T-helper 1 cell treated with Interleukin-12 subunit alpha and Interleukin-12 subunit beta and Interleukin-4 antibody, amounts not matched to agents 30 μg/mL and 1 μg/mL, for 36 hours (primary cell): Measurements from ENCODE around the gene CATSPERZ.

Experiments used
- H3K27ac Mint-ChIP-seq: one replicate; pipeline ENCODE4 v1.8.0; 2021; ENCODE audit warnings: mild to moderate bottlenecking, mixed read lengths
- H3K27me3 Mint-ChIP-seq: one replicate; pipeline ENCODE4 v1.8.0; 2021; ENCODE audit warnings: low read depth, mixed read lengths
- H3K36me3 Mint-ChIP-seq: one replicate; pipeline ENCODE4 v1.8.0; 2021; ENCODE audit warnings: low read depth, mixed read lengths
- H3K4me1 Mint-ChIP-seq: one replicate; pipeline ENCODE4 v1.8.0; 2021; ENCODE audit warnings: low read depth, mixed read lengths
- H3K4me3 Mint-ChIP-seq: one replicate; pipeline ENCODE4 v1.8.0; 2021; ENCODE audit warnings: mild to moderate bottlenecking, moderate library complexity, mixed read lengths
- H3K9me3 Mint-ChIP-seq: one replicate; pipeline ENCODE4 v1.8.0; 2021; ENCODE audit warnings: mixed read lengths

CATSPERZ gene

DNA sequence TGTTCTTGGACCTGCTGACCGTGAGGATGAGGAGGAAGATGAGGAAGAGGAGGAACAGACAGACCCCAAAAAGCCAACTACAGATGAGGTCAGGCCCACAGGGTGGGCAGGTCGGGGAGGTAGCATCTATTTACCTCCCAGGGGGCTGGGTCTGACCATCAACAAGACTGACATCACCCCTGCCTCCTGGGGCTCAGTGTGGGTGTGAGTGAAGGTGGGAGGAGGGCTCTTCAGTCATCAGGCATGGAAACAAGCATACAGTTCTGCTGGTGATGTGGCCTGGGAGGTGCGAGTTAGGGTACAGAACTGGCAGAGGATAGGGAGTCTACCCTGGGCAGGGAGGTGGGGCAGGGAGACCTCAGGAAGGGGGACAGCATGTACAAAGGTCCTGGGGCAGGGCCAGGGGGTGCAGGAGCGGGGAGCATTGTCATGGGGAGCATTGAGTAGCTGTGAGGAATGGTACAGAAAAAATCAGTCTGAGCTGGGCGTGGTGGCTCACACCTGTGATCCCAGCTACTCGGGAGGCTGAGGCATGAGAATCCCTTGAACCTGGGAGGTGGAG is 39.9 kb upstream of the CATSPERZ start:
- no peak overlapping the region for H3K4me3 Mint-ChIP-seq
- H3K27ac Mint-ChIP-seq, result peak overlapping the region; percentile 28
- H3K36me3 Mint-ChIP-seq, result peaks cover 20% of the 10 kb centered on the region
- H3K9me3 Mint-ChIP-seq, result no peaks in the 10 kb centered on the region
- H3K4me1 Mint-ChIP-seq, result peaks cover 6% of the 10 kb centered on the region
- no peaks in the 10 kb centered on the region for H3K27me3 Mint-ChIP-seq

DNA sequence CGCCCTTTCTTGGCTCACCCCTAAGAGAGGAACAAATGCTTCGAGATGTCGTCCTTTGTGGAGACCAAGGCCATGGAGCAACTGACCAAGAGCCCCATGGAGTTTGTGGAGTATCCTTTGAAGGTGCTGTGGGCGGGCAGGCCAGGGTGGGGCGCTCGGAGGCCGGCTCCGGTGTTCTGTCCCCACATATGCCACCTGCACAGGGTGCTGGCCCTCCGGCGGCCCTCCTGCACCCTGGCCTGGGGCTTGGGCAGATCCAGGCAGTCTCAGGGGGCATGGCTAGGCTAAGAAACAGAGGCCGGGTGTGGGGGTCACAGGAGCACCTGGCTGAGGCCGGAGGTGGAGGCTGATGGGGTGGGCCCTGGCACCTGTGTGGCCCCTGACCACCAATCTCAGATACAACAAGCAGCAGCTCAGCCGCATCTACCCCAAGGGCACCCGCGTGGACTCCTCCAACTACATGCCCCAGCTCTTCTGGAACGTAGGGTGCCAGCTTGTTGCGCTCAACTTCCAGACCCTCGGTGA is 38.5 kb upstream of the CATSPERZ start:
- Mint-ChIP-seq H3K4me3 (no peak overlapping the region), H3K27me3 (no peaks in the 10 kb centered on the region), H3K27ac (no peak overlapping the region), H3K9me3 (no peaks in the 10 kb centered on the region), H3K4me1 (peaks cover 6% of the 10 kb centered on the region), H3K36me3 (peaks cover 21% of the 10 kb centered on the region)

DNA sequence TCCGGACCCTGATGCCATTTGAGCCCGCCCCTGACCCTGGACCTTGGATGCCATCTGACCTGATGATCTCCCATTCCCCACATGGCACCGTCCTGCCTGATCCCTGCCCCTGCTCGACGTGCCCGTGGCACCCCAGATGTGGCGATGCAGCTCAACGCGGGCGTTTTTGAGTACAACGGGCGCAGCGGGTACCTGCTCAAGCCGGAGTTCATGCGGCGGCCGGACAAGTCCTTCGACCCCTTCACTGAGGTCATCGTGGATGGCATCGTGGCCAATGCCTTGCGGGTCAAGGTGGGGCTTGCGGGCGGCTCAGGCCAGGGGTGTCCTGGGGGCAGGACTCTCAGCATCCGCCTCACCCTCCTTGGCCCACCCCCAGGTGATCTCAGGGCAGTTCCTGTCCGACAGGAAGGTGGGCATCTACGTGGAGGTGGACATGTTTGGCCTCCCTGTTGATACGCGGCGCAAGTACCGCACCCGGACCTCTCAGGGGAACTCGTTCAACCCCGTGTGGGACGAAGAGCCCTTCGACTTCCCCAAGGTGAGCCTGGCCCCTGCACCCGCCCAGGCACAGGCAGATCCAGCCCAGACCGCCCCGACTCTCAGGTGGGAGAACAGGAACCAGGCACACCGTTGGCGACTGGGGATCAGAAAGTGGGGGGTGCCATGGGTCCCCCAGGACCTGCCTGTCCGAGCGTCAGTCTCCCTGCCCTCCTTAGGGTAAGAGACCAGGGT is 37.7 kb upstream of the CATSPERZ start:
- Mint-ChIP-seq H3K9me3 (no peaks in the 10 kb centered on the region), H3K4me1 (peaks cover 6% of the 10 kb centered on the region), H3K36me3 (peaks cover 21% of the 10 kb centered on the region), H3K27me3 (no peaks in the 10 kb centered on the region), H3K4me3 (no peak overlapping the region), H3K27ac (no peak overlapping the region)

DNA sequence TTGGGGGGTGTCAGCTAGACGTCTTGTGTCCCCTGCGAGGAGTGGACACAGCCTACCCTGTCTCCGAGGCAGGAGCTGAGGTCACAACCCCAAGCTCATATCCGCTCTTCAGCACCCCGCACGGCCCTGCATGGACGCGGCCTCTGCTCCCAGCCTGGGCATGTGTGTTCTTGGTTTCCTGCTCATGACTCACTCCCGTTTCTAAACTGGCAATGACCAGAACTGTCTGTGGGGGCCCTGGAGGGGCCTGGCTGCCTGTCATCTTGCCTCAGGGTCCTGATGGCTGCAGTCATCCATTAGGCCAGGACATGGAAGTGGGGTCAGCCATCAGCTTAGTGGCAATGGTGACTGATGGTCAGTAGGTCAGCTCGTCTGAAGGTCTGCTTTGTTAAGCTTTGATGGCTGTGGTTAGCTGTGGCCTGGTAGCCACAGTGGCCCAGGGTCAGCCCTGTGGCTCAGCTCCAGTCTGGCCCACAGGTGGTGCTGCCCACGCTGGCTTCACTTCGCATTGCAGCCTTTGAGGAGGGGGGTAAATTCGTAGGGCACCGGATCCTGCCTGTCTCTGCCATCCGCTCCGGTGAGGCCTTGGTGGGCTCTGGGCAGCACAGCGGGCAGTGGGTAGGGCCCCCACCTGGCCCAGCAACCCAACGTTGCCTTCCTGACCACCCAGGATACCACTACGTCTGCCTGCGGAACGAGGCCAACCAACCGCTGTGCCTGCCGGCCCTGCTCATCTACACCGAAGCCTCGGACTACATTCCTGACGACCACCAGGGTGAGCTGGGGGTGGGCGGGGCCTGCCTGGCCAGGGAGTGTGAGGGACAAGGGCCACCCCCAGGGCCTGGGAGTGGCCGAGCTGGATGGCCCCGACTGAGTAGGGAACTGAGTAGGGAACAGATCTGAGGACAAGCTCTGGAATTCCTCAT is 36.9 kb upstream of the CATSPERZ start:
- no peak overlapping the region for H3K27ac Mint-ChIP-seq
- no peak overlapping the region for H3K4me3 Mint-ChIP-seq
- H3K36me3 Mint-ChIP-seq, result peaks cover 18% of the 10 kb centered on the region

DNA sequence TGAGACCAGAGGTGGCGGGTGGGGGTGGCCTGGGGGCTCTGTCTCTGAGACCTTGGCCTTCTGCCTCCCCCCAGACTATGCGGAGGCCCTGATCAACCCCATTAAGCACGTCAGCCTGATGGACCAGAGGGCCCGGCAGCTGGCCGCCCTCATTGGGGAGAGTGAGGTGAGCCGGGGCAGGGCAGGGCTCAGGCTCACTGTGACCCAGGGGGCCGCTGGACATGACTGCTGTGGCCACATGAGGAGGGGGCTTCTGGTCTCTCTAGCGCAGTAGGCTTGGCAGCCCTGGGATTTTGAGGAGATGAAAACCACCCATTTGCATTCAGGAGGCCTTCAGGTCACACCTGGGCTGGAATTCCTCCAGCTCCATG is 36.2 kb upstream of the CATSPERZ start:
- Mint-ChIP-seq H3K4me1 (peaks cover 14% of the 10 kb centered on the region), H3K27me3 (no peaks in the 10 kb centered on the region), H3K9me3 (no peaks in the 10 kb centered on the region), H3K27ac (no peak overlapping the region), H3K36me3 (peaks cover 21% of the 10 kb centered on the region), H3K4me3 (no peak overlapping the region)

More for the DNA sequence above, 36.9 kb upstream of the CATSPERZ start:
- Mint-ChIP-seq H3K4me1 (peaks cover 9% of the 10 kb centered on the region), H3K9me3 (no peaks in the 10 kb centered on the region), H3K27me3 (no peaks in the 10 kb centered on the region)

DNA sequence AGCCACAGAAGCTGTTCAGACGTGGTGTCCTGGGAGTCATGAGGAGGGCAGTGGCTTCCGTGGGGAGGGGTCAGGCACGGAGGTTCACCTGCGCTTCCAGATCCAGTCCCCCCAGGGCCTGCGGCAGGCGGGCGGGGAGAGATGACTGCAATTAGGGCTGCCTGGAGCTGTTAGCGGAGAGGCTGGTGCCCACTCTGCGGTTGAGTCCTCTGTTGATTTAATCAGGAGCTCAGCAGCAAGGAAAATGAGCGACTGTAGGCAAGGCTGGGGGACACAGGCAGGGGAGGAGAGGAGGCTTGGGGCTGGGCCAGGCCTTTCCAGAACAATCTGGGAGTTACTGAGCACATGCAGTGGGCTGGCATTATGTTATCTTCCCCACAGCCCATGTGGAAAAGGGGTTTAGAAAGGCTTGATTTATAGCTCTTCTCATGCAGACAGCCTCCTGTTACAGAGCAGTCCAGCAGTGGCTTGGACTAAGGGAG is 35.7 kb upstream of the CATSPERZ start:
- Mint-ChIP-seq H3K36me3 (peaks cover 21% of the 10 kb centered on the region), H3K9me3 (no peaks in the 10 kb centered on the region), H3K27me3 (no peaks in the 10 kb centered on the region), H3K4me1 (peaks cover 14% of the 10 kb centered on the region), H3K27ac (no peak overlapping the region), H3K4me3 (no peak overlapping the region)

DNA sequence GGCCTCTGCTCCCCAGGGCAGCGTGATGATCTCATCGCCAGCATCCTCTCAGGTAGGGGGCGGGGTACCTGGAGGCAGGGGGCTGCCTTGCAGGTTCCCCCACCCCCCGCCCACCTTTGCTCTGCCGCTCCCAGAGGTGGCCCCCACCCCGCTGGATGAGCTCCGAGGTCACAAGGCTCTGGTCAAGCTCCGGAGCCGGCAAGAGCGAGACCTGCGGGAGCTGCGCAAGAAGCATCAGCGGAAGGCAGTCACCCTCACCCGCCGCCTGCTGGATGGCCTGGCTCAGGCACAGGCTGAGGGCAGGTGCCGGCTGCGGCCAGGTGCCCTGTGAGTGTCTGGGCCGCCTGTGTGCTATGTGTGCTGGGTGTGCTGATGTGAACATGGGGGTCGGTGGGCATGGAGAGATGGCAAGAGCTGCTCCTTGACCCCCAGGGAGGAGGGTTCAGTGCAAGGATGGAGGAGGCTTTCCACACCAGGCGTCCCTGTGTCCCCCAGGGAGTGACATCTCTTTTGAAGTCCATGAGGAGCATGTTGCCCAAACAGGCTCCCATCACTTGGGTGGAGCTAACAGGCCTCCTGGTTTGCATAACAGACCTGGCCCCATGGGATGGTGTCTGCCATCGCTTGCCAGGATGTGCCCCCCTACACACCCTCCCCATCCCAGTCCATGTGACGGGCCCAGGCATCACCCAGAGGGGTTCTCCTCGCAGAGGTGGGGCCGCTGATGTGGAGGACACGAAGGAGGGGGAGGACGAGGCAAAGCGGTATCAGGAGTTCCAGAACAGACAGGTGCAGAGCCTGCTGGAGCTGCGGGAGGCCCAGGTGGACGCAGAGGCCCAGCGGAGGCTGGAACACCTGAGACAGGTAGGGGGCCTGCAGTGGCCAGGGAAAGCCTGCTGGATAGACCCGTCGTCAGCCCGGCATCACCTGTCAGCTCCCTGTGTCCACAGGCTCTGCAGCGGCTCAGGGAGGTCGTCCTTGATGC is 34.7 kb upstream of the CATSPERZ start:
- H3K27ac Mint-ChIP-seq, result no peak overlapping the region
- H3K4me3 Mint-ChIP-seq, result no peak overlapping the region
- H3K36me3 Mint-ChIP-seq, result peaks cover 14% of the 10 kb centered on the region
- H3K27me3 Mint-ChIP-seq, result no peaks in the 10 kb centered on the region
- peaks cover 14% of the 10 kb centered on the region for H3K4me1 Mint-ChIP-seq
- H3K9me3 Mint-ChIP-seq, result no peaks in the 10 kb centered on the region

DNA sequence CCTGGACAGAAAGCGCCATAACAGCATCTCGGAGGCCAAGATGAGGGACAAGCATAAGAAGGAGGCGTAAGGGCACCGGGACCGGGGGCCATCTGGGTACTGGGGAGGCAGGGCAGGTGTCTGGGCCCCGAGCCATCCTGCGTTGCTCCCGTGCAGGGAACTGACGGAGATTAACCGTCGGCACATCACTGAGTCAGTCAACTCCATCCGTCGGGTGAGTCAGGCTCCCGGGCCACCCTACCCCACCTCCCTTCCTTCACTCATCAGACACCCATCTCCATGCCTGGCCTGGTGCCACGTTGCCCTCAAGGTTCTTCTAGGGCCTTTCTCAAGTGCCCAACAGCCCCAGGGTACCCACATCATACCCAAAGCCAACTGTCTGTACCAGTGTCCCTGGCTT is 33.8 kb upstream of the CATSPERZ start:
- Mint-ChIP-seq H3K9me3 (no peaks in the 10 kb centered on the region), H3K27ac (no peak overlapping the region), H3K36me3 (peaks cover 12% of the 10 kb centered on the region), H3K4me1 (peaks cover 14% of the 10 kb centered on the region), H3K4me3 (no peak overlapping the region), H3K27me3 (no peaks in the 10 kb centered on the region)

DNA sequence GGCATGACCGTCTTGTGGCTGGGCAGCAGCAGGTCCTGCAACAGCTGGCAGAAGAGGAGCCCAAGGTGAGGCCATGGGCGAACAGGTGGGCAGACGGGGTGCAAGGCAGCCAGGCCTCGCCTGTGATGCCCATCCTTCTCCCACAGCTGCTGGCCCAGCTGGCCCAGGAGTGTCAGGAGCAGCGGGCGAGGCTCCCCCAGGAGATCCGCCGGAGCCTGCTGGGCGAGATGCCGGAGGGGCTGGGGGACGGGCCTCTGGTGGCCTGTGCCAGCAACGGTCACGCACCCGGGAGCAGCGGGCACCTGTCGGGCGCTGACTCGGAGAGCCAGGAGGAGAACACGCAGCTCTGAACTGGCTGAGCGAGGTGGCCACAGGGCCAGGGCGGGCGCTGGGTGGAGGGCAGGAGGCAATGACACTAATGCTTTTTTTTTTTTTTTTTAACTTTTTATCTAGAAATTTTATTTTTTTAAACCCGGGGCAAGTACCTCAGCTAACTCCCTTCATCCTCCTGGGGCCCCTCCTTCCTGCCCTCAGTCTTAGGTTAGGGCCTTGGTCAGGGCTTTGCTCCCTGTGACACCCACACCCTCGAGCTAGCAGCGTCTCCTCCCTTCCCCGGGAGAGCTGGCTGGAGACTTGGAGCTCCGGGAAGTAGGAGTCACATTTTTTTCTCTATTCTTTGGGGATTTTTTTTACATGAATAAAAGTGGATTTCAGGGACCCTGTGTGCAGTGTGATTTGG is 32.8 kb upstream of the CATSPERZ start:
- no peaks in the 10 kb centered on the region for H3K9me3 Mint-ChIP-seq
- H3K4me3 Mint-ChIP-seq, result no peak overlapping the region
- H3K27ac Mint-ChIP-seq, result no peak overlapping the region
- H3K27me3 Mint-ChIP-seq, result no peaks in the 10 kb centered on the region
- peaks cover 13% of the 10 kb centered on the region for H3K36me3 Mint-ChIP-seq
- peaks cover 20% of the 10 kb centered on the region for H3K4me1 Mint-ChIP-seq

DNA sequence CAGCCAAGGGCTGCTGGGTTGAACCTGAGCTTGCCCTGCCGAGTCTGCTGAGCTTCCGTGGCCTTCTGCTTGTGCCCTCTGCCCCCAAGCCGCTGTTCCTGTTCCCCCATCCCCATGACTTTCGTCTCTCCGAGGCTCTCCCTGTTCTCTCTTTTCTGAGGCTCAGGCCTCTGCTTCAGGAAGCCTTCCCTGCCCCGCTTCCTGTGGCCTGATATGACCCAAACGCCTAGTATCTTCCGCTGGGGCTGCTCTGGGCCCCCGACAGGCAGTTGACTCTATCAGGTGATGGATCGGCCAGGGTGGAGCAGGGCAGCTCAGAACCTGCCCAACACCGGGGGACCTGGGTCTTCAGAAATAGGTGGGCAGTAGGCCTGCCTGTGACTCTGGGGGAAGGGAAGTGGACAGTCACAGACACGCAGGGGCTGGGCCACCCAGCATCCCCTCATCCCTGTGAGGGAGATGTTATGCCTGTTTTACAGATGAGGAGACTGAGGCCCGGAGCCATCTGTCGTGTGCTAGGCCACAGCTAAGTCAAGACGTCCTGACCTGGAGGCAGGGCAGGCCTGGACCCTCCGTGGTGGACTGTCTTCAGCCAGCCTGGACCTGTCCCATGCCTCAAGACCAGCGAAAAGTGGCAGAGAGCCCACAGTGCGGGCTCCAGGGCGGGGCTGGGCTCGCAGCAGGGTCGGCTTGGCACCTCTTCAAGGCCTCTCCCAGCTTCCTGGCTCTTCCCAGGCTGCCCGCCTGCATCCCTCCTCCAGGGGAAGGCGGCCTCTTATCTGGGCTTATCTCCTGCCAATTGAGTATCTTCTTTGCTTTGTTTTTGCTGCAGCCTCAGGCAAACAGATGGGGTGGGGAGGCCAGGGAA is 31.9 kb upstream of the CATSPERZ start:
- Mint-ChIP-seq H3K4me1 (peaks cover 21% of the 10 kb centered on the region), H3K36me3 (peaks cover 10% of the 10 kb centered on the region), H3K4me3 (peak overlapping the region; percentile 89), H3K9me3 (no peaks in the 10 kb centered on the region), H3K27me3 (no peaks in the 10 kb centered on the region), H3K27ac (peak overlapping the region; percentile 99)

DNA sequence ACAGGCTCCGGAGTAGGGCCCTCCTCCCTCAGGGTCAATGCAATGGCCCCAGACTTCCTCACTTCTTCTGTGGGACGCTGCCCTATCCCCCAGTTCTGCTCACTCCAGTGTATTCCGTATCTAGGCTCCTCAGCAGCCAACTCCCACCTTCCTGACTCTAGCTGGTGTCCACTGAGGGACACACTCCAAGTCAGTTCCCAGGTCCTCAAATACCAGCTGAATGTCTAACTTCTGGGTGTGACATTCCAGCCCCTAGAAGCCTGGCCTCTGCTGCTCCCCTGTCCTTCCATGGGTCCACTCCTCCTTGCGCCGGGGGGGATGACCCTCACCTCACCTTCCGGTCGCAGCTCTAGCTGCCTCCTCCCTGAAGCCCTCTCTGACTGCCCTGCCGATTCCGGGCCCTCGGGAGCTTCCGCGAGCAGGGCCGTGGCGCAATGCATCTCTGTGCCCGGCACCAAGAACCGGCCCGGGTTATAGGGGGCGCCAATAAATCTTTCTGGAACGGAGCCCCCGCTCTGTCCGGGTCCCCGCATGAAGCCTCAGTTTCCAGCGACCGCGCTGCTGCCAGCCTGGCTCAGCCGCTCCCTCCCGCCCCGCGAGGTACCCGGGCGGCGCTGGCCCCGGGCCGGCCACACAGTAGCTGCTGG is 31.1 kb upstream of the CATSPERZ start:
- H3K27ac Mint-ChIP-seq, result peak overlapping the region; percentile 99
- peak overlapping the region; percentile 89 for H3K4me3 Mint-ChIP-seq
- H3K9me3 Mint-ChIP-seq, result no peaks in the 10 kb centered on the region
- peaks cover 9% of the 10 kb centered on the region for H3K36me3 Mint-ChIP-seq
- H3K4me1 Mint-ChIP-seq, result peaks cover 23% of the 10 kb centered on the region
- no peaks in the 10 kb centered on the region for H3K27me3 Mint-ChIP-seq

DNA sequence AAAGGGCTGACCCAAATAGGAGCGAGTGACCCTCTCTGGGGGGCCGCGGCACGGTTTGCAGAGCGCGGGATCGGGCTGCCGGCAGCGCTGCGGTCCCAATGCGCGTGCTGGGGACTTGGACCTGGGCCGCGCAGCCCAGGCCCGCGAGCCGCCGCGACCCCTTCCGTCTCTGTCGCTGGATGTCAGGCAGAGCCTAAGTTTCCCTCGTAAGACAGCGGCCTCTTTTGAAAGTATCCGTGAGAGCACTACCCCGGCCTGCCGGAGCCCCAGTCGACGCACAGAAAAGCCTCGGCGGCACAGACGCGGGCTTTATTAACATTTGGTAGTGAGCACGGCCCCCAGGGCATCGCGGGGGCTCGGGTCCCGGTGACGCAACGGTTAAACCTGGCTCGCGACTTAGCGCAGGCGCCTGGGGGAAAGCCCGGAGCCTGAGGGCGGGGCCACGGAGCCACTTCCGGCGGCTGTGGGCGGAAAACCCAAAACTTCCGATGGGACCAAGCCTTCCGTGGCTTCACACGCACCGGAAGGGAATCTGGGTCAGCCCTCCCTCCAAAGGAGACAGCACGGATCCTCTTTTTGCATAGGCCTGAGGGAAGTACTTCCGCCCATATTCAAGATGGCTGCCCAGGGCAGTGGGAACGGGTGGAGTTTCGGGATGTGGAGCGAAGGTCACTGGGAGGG is 30.5 kb upstream of the CATSPERZ start:
- Mint-ChIP-seq H3K27me3 (no peaks in the 10 kb centered on the region), H3K4me1 (peaks cover 23% of the 10 kb centered on the region), H3K9me3 (no peaks in the 10 kb centered on the region), H3K27ac (peak overlapping the region; percentile 99), H3K4me3 (peak overlapping the region; percentile 89), H3K36me3 (peaks cover 9% of the 10 kb centered on the region)
